Heart right ventricle (tissue), 16 donors: ENCODE data around the gene SLF1. TPM values are rescaled to one million over a fixed set of nuclear protein-coding genes. Genes with fewer than 3 reads are reported as not detected.

Source experiments
- ATAC-seq, 8 donors: fragments of 200-7000 bp; cut with Tn5 transposase; one replicate each; pipeline ENCODE4 v1.9.1; 2020; ENCODE audit warnings: mild to moderate bottlenecking in 8 of 8, moderate library complexity in 8 of 8, moderate number of reproducible peaks in 1 of 8
- DNase-seq, 2 donors: peaks; one replicate each; pipeline ENCODE4 v3.0.0-alpha.2; 2020
- H3K27ac ChIP-seq, 10 donors: fragments of 200-600 bp; sonication (generic) in 2 of 10; one replicate each; pipeline versions ENCODE4 v1.5.0 to v1.8.0; 2020 to 2022; ENCODE audit warnings: mild to moderate bottlenecking in 3 of 10
- H3K27me3 ChIP-seq, 7 donors: fragments of 200-600 bp; one replicate each; pipeline ENCODE4 v1.8.0; 2021 to 2022; ENCODE audit warnings: mild to moderate bottlenecking in 2 of 7
- H3K36me3 ChIP-seq, 9 donors: fragments of 200-600 bp; sonication (generic) in 1 of 9; one replicate each; pipeline versions ENCODE4 v1.5.0 to v1.8.0; 2020 to 2022; ENCODE audit warnings: mild to moderate bottlenecking in 2 of 9
- H3K4me1 ChIP-seq, 9 donors: fragments of 200-600 bp; sonication (generic) in 1 of 9; one replicate each; pipeline versions ENCODE4 v1.5.0 to v1.8.0; 2020 to 2022; ENCODE audit warnings: mild to moderate bottlenecking in 4 of 9
- H3K4me3 ChIP-seq, 10 donors: fragments of 200-600 bp; sonication (generic) in 2 of 10; one replicate each; pipeline versions ENCODE4 v1.5.0 to v1.8.0; 2020 to 2022; ENCODE audit warnings: mild to moderate bottlenecking in 7 of 10, moderate library complexity in 2 of 10
- H3K9me3 ChIP-seq, 11 donors: fragments of 200-600 bp in 10 of 11; sonication (generic) in 2 of 11; one replicate each; pipeline versions ENCODE4 v1.5.0 to v1.8.0; 2013 to 2022; ENCODE audit warnings: mild to moderate bottlenecking in 2 of 11, control low read depth in 1 of 11, moderate library complexity in 1 of 11
- CTCF ChIP-seq, 9 donors: fragments of 200-600 bp; sonication (generic) in 2 of 9; IDR thresholded peaks; one replicate each; pipeline versions ENCODE4 v1.5.0 to v1.8.0; 2021 to 2022; ENCODE audit warnings: antibody characterized with exemption in 9 of 9, mild to moderate bottlenecking in 5 of 9, moderate library complexity in 1 of 9
- WGBS, 2 donors: extraction: QIAGEN DNeasy Blood & Tissue Kit; methylation state at CpG; one replicate each; pipeline ENCODE4 v1.1.7; 2013; ENCODE audit warnings: inconsistent platforms in 1 of 2; 5-methylcytosine and 5-hydroxymethylcytosine counted together
- intact Hi-C, 10 donors: fragments of 100-400 bp; cut with DNase I; formaldehyde crosslinking; loops; one replicate each; pipeline versions ENCODE4 v1.11.1 to v1.14.2; 2022
- polyA plus RNA-seq, 2 donors: library from polyadenylated mRNA; stranded (reverse); fragments of 200-250 nt; gene quantifications; one replicate each; pipeline ENCODE4 v1.2.3, GENCODE V29; 2013
- total RNA-seq, 10 donors: library from RNA; stranded (reverse); fragmentation: NEBNext Ultra II Directional in 3 of 10; extraction: Animal tissue kit (Norgen Biotek cat#: 25700) in 3 of 10; gene quantifications; one replicate each; pipeline versions ENCODE4 v1.2.1 to v1.2.4, GENCODE V29; 2021 to 2023
- donor health status: Arrhythmogenic right ventricular cardiomyopathy.
- donor health status: ischemic (EF 13 %, LVEDD 7.1; RV severe dilation, severe dysfunction).
- donor health status: healthy with polysubstance abuse.
- donor health status: DM: no; HTN: yes; CAD: no.
- donor health status: DM: no; HTN: no; CAD: no.
- donor health status: ischemic (EF 25% LVEDD 6.9; RV normal size, moderate dysfunction).
- donor health status: ischemic (EF 25% LVEDD 5.7; RV mildly dilated, moderate dysfunction).
- donor health status: healthy.
- donor health status: DM: yes; HTN: yes; CAD: no.
- donor health status: Ischemic cardiomyopathy.
- donor health status: ischemic (EF 35%, LVEDD 5.7; RV mildly dilated, moderate dysfunction).
- donor health status: nonischemic (EF 11% LVEDD 7.7; RV severe dilation, severe dysfunction).
- donor health status: DM: yes; HTN: yes; CAD: no.
- donor health status: PGD.
- donor health status: ischemic (EF 29% LVEDD 5.4; RV normal size, mild dysfunction).
- donor health status: nonischemic (EF 23%, LVEDD 6.1; RV moderate dilation, normal function).

Gene SLF1
- total and polyA plus RNA-seq, 12 donors: 2.3 to 10.0 (median 4.5) TPM

- H3K4me1 ChIP-seq: peaks cover 0 to 34% (median 14%) of the 10 kb centered on the region in 9 donors
- DNase-seq: no peak
- H3K36me3 ChIP-seq: no peaks in the 10 kb centered on the region
- no peak for TF ChIP-seq CTCF (IDR thresholded peaks at IDR 0.05)
- H3K27me3 ChIP-seq: no peaks in the 10 kb centered on the region
- intact Hi-C loops: loop anchor here in 1 of 10 donors (10.0 kb wide), 1 partner anchor 98 kb away; no protein-coding TSS in a partner anchor
- peak overlapping the region in 5 of 10 donors; percentile 4 to 66 (median 38) for H3K27ac ChIP-seq
- H3K4me3 ChIP-seq: no peak overlapping the region
- ATAC-seq: no peak
- H3K9me3 ChIP-seq: no peaks in the 10 kb centered on the region
These were observed 4.5 kb downstream of the SLF1 start for GRCh38 chr5:94623011-94623410.

DNA sequence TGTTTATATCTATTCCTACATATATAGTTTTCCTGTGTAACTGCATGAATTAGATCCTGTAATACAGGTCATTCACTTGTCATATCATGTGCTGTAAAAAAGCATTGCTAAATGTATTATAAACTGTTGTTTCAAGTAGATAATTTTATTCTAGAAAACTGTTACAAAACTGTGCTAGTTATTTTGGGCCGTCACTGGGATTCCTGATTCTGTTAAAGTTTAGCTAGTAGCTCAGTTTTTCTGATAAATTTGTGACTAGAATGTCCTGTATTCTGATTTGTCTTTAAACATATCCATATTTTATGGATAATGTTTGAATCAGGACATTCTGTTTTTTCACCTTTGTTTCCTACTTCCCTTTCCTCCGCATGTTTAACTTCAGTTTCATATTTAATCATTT lies 5.4 kb downstream of the SLF1 start:
- TF ChIP-seq CTCF (IDR thresholded peaks at IDR 0.05): no peak
- Histone ChIP-seq H3K36me3 (peaks cover 0 to 3% (median 0%) of the 10 kb centered on the region in 9 donors), H3K27ac (no peak overlapping the region), H3K9me3 (no peaks in the 10 kb centered on the region), H3K4me3 (peak overlapping the region in 1 of 10 donors; percentile 8), H3K27me3 (no peaks in the 10 kb centered on the region), H3K4me1 (peaks cover 0 to 34% (median 13%) of the 10 kb centered on the region in 9 donors)
- no peak for ATAC-seq
- intact Hi-C loops: loop anchor here in 1 of 10 donors (10.0 kb wide), 1 partner anchor 99 kb away; no protein-coding TSS in a partner anchor
- 53 to 78% methylated on average over 2 of the region's 2 CpGs for WGBS, 2 donors
- DNase-seq: no peak

DNA sequence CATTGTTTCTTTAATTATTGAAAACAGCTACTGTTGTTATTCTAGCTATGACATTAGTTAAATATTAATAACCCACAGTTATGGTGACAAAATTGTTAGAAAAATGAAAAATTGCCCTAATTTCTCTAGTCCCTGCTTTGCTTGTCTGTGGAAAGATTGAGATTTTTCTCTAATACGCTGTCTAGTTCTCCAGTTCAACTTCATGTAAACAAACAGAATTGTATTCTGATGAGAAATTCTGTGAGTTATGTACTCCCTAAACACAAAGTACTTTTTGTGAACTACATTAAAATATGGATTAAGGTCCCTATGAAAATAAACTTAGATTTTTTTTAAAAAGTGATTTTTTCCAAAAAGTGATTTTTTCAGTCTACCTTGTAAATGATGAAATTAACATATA lies 8.7 kb downstream of the SLF1 start:
- no peak for ATAC-seq
- Histone ChIP-seq H3K36me3 (peaks cover 0 to 36% (median 13%) of the 10 kb centered on the region in 9 donors), H3K27me3 (no peaks in the 10 kb centered on the region), H3K4me1 (peaks cover 0 to 14% (median 0%) of the 10 kb centered on the region in 9 donors), H3K4me3 (no peak overlapping the region), H3K27ac (no peak overlapping the region), H3K9me3 (peaks cover 0 to 17% (median 0%) of the 10 kb centered on the region in 11 donors)
- no peak for TF ChIP-seq CTCF (IDR thresholded peaks at IDR 0.05)
- intact Hi-C loops: loop anchor here in 1 of 10 donors (10.0 kb wide), 1 partner anchor 102 kb away; no protein-coding TSS in a partner anchor
- 94 to 100% methylated on average over 1 of the region's 1 CpG for WGBS, 2 donors
- no peak for DNase-seq

DNA sequence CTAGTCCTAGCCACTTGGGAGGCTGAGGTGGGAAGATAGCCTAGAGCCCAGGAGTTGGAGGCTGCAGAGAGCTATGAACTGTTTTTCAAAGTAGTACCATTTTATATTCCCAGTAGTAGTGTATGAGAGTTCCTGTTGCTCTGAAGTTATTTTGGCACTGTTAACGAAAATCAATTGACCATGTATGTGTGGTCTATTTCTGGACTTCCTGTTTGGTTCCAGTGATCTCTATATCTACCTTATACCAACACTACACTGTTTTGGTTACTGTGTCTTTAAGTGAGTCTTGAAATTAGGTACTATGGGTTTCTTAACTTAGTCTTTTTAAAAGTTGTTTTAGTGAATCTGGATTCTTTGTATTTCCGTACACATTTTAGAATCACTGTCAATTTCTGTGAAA lies 13.6 kb downstream of the SLF1 start:
- peaks cover 0 to 5% (median 0%) of the 10 kb centered on the region in 9 donors for H3K4me1 ChIP-seq
- no peak overlapping the region for H3K4me3 ChIP-seq
- no peak overlapping the region for H3K27ac ChIP-seq
- H3K36me3 ChIP-seq: peaks cover 0 to 58% (median 13%) of the 10 kb centered on the region in 9 donors
- 65 to 66% methylated on average over 2 of the region's 2 CpGs for WGBS, 2 donors
- DNase-seq: no peak
- TF ChIP-seq CTCF (IDR thresholded peaks at IDR 0.05): no peak
- intact Hi-C loops: no loop called here
- no peak for ATAC-seq
- no peaks in the 10 kb centered on the region for H3K27me3 ChIP-seq
- peaks cover 0 to 32% (median 4%) of the 10 kb centered on the region in 11 donors for H3K9me3 ChIP-seq
